Measurements from ENCODE around the gene SCN5A. TPM values are rescaled to one million over a fixed set of nuclear protein-coding genes. Genes with fewer than 3 reads are reported as not detected.

The SCN5A gene
- total and polyA plus RNA-seq, 2 experiments from 2014 or later = 10.2 to 10.6 TPM

DNA sequence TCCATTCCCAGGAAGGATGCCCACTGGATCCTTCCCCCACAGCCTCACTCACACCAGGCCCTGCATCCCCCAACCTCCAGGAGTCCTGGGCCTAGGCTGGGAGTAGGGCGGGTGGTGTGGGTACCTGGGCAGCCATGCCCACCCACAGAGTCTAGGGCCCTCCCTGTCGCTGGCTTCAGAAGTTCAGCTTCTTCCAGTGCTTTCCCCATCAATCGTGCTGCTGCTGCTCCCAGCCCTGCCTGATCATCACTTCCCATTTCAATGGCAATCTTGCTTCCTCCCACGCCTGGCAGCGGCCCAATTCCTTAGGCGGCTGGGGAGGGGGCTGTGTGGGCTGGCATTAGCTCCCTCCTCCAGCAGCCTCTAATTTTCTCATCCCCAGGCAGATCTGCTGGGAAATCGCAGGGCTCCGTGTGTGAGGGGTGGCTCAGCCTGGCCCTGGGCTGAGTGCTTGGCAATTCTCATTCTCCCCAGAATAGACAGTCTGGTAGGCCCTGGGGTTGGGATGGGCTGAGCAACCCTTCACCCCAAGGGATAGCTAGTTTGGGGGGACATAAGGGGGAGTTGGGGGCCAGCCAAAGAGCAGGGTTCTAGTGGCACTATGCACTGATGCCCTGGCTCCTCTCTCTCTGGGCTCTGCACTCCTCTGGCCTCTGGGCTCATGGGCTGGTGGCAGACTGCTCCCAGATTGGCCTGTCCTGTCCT, 66.4 kb downstream of the SCN5A start:
- H3K79me2 ChIP-seq (replicated peaks; ENCODE audit: insufficient read depth) = no peaks in the 10 kb centered on the region
- no peaks in the 10 kb centered on the region for H3K27me3 ChIP-seq (ENCODE audit: insufficient read depth)
- H3K4me1 ChIP-seq (ENCODE audit: insufficient read depth) = no peaks in the 10 kb centered on the region
- H3K36me3 Mint-ChIP-seq (ENCODE audit: low read depth) = no peaks in the 10 kb centered on the region
- H3K4me3 ChIP-seq = no peak overlapping the region
- H3K4me2 ChIP-seq = no peak overlapping the region
- no peaks in the 10 kb centered on the region for H3K36me3 ChIP-seq (ENCODE audit: insufficient read depth)
- H3K27ac ChIP-seq (ENCODE audit: low read depth) = no peak overlapping the region
- ATAC-seq = no peak
- no peaks in the 10 kb centered on the region for H3K9me3 Mint-ChIP-seq
- TF ChIP-seq, protein P1, sequence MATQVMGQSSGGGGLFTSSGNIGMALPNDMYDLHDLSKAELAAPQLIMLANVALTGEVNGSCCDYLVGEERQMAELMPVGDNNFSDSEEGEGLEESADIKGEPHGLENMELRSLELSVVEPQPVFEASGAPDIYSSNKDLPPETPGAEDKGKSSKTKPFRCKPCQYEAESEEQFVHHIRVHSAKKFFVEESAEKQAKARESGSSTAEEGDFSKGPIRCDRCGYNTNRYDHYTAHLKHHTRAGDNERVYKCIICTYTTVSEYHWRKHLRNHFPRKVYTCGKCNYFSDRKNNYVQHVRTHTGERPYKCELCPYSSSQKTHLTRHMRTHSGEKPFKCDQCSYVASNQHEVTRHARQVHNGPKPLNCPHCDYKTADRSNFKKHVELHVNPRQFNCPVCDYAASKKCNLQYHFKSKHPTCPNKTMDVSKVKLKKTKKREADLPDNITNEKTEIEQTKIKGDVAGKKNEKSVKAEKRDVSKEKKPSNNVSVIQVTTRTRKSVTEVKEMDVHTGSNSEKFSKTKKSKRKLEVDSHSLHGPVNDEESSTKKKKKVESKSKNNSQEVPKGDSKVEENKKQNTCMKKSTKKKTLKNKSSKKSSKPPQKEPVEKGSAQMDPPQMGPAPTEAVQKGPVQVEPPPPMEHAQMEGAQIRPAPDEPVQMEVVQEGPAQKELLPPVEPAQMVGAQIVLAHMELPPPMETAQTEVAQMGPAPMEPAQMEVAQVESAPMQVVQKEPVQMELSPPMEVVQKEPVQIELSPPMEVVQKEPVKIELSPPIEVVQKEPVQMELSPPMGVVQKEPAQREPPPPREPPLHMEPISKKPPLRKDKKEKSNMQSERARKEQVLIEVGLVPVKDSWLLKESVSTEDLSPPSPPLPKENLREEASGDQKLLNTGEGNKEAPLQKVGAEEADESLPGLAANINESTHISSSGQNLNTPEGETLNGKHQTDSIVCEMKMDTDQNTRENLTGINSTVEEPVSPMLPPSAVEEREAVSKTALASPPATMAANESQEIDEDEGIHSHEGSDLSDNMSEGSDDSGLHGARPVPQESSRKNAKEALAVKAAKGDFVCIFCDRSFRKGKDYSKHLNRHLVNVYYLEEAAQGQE (IDR thresholded peaks at IDR 0.05; ENCODE audit: unreplicated experiment) = no peak
- TF ChIP-seq CREB1 (CRISPR knock-in tag; IDR thresholded peaks at IDR 0.05; ENCODE audit: low read depth) = no peak
- TF ChIP-seq, protein P2, sequence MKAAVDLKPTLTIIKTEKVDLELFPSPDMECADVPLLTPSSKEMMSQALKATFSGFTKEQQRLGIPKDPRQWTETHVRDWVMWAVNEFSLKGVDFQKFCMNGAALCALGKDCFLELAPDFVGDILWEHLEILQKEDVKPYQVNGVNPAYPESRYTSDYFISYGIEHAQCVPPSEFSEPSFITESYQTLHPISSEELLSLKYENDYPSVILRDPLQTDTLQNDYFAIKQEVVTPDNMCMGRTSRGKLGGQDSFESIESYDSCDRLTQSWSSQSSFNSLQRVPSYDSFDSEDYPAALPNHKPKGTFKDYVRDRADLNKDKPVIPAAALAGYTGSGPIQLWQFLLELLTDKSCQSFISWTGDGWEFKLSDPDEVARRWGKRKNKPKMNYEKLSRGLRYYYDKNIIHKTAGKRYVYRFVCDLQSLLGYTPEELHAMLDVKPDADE (IDR thresholded peaks at IDR 0.05) = no peak
- TF ChIP-seq, protein P3, sequence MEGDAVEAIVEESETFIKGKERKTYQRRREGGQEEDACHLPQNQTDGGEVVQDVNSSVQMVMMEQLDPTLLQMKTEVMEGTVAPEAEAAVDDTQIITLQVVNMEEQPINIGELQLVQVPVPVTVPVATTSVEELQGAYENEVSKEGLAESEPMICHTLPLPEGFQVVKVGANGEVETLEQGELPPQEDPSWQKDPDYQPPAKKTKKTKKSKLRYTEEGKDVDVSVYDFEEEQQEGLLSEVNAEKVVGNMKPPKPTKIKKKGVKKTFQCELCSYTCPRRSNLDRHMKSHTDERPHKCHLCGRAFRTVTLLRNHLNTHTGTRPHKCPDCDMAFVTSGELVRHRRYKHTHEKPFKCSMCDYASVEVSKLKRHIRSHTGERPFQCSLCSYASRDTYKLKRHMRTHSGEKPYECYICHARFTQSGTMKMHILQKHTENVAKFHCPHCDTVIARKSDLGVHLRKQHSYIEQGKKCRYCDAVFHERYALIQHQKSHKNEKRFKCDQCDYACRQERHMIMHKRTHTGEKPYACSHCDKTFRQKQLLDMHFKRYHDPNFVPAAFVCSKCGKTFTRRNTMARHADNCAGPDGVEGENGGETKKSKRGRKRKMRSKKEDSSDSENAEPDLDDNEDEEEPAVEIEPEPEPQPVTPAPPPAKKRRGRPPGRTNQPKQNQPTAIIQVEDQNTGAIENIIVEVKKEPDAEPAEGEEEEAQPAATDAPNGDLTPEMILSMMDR (conservative IDR thresholded peaks at IDR 0.05; ENCODE audit: low read depth in 2 of 2) = no peak
- TF ChIP-seq POLR2AphosphoS5 (IDR thresholded peaks at IDR 0.05; ENCODE audit: low read depth) = no peak
- TF ChIP-seq EZH2phosphoT487 (IDR thresholded peaks at IDR 0.05; ENCODE audit: unreplicated experiment) = no peak
- TF ChIP-seq NANOG (IDR thresholded peaks at IDR 0.05; ENCODE audit: borderline replicate concordance) = no peak
- no peak for TF ChIP-seq STAT1 (IDR thresholded peaks at IDR 0.05; ENCODE audit: unreplicated experiment)
- TF ChIP-seq ZNF331 (CRISPR knock-in tag; IDR thresholded peaks at IDR 0.05; ENCODE audit: low read depth) = no peak
- TF ChIP-seq JUNB (IDR thresholded peaks at IDR 0.05; ENCODE audit: unreplicated experiment) = no peak
- TF ChIP-seq, protein P4, sequence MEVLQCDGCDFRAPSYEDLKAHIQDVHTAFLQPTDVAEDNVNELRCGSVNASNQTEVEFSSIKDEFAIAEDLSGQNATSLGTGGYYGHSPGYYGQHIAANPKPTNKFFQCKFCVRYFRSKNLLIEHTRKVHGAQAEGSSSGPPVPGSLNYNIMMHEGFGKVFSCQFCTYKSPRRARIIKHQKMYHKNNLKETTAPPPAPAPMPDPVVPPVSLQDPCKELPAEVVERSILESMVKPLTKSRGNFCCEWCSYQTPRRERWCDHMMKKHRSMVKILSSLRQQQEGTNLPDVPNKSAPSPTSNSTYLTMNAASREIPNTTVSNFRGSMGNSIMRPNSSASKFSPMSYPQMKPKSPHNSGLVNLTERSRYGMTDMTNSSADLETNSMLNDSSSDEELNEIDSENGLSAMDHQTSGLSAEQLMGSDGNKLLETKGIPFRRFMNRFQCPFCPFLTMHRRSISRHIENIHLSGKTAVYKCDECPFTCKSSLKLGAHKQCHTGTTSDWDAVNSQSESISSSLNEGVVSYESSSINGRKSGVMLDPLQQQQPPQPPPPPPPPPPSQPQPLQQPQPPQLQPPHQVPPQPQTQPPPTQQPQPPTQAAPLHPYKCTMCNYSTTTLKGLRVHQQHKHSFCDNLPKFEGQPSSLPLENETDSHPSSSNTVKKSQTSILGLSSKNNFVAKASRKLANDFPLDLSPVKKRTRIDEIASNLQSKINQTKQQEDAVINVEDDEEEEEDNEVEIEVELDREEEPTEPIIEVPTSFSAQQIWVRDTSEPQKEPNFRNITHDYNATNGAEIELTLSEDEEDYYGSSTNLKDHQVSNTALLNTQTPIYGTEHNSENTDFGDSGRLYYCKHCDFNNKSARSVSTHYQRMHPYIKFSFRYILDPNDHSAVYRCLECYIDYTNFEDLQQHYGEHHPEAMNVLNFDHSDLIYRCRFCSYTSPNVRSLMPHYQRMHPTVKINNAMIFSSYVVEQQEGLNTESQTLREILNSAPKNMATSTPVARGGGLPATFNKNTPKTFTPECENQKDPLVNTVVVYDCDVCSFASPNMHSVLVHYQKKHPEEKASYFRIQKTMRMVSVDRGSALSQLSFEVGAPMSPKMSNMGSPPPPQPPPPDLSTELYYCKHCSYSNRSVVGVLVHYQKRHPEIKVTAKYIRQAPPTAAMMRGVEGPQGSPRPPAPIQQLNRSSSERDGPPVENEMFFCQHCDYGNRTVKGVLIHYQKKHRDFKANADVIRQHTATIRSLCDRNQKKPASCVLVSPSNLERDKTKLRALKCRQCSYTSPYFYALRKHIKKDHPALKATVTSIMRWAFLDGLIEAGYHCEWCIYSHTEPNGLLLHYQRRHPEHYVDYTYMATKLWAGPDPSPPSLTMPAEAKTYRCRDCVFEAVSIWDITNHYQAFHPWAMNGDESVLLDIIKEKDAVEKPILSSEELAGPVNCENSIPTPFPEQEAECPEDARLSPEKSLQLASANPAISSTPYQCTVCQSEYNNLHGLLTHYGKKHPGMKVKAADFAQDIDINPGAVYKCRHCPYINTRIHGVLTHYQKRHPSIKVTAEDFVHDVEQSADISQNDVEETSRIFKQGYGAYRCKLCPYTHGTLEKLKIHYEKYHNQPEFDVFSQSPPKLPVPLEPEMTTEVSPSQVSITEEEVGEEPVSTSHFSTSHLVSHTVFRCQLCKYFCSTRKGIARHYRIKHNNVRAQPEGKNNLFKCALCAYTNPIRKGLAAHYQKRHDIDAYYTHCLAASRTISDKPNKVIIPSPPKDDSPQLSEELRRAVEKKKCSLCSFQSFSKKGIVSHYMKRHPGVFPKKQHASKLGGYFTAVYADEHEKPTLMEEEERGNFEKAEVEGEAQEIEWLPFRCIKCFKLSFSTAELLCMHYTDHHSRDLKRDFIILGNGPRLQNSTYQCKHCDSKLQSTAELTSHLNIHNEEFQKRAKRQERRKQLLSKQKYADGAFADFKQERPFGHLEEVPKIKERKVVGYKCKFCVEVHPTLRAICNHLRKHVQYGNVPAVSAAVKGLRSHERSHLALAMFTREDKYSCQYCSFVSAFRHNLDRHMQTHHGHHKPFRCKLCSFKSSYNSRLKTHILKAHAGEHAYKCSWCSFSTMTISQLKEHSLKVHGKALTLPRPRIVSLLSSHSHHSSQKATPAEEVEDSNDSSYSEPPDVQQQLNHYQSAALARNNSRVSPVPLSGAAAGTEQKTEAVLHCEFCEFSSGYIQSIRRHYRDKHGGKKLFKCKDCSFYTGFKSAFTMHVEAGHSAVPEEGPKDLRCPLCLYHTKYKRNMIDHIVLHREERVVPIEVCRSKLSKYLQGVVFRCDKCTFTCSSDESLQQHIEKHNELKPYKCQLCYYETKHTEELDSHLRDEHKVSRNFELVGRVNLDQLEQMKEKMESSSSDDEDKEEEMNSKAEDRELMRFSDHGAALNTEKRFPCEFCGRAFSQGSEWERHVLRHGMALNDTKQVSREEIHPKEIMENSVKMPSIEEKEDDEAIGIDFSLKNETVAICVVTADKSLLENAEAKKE (CRISPR knock-in tag; IDR thresholded peaks at IDR 0.05) = no peak
- TF ChIP-seq ZNF114 (CRISPR knock-in tag; IDR thresholded peaks at IDR 0.05) = no peak
- TF ChIP-seq EZH2 (IDR thresholded peaks at IDR 0.05; ENCODE audit: low read depth, unreplicated experiment) = no peak
- no peak overlapping the region for H3K4me3 Mint-ChIP-seq
- H3F3A ChIP-seq (replicated peaks; ENCODE audit: low read depth) = no peaks in the 10 kb centered on the region
- H3K27me3 Mint-ChIP-seq (ENCODE audit: insufficient read depth, low read depth, poor library complexity) = peaks cover 3% of the 10 kb centered on the region
- H3K9me2 ChIP-seq (ENCODE audit: insufficient read depth) = no peaks in the 10 kb centered on the region
- no peak overlapping the region for H2AFZ ChIP-seq
- H3K27ac Mint-ChIP-seq = no peak overlapping the region
- H3K4me1 Mint-ChIP-seq = peaks cover 5% of the 10 kb centered on the region; the same call in 1 of the 3 replicates
- no peak for DNase-seq (ENCODE audit: low spot score)
- no peaks in the 10 kb centered on the region; the same call in 1 of the 2 replicates for H4K20me1 ChIP-seq (replicated peaks; ENCODE audit: insufficient read depth)
